Uterus (tissue), 4 donors: ENCODE results near the gene CREB5. TPM values are rescaled to one million over a fixed set of nuclear protein-coding genes. Genes with fewer than 3 reads are reported as not detected.

ENCODE experiments used
- DNase-seq, 2 donors: peaks; one replicate each; pipeline ENCODE4 v3.0.0-alpha.2; 2019 to 2020
- H3K27ac ChIP-seq, 2 donors: fragments of 200-600 bp; sonication (generic); 1 replicate in 1 of 2; 2 replicates in 1 of 2; pipeline ENCODE4 v1.5.1; 2016 to 2018
- H3K27me3 ChIP-seq, 2 donors: fragments of 200-600 bp; sonication (generic); one replicate each; pipeline ENCODE4 v1.5.1; 2018 to 2019; ENCODE audit warnings: control low read depth in 1 of 2
- H3K36me3 ChIP-seq, 2 donors: fragments of 200-600 bp; sonication (generic); one replicate each; pipeline ENCODE4 v1.5.1; 2019; ENCODE audit warnings: control low read depth in 1 of 2
- H3K4me1 ChIP-seq, 2 donors: fragments of 200-600 bp; sonication (generic); one replicate each; pipeline ENCODE4 v1.5.1; 2018 to 2019; ENCODE audit warnings: control low read depth in 1 of 2
- H3K4me3 ChIP-seq, 2 donors: fragments of 200-600 bp; sonication (generic); 1 replicate in 1 of 2; 2 replicates in 1 of 2; pipeline ENCODE4 v1.5.1; 2018 to 2019; ENCODE audit warnings: mild to moderate bottlenecking in 1 of 2
- H3K9me3 ChIP-seq, 2 donors: fragments of 200-600 bp; sonication (generic); one replicate each; pipeline ENCODE4 v1.5.1; 2019; ENCODE audit warnings: control low read depth in 1 of 2
- CTCF ChIP-seq, 4 experiments: fragments of 200-600 bp in 2 of 4; fragments of 450-650 bp in 2 of 4; sonication (generic) in 2 of 4; IDR thresholded peaks; one replicate each; pipeline ENCODE4 v1.5.1; 2016 to 2019; ENCODE audit warnings: antibody characterized with exemption in 4 of 4, mild to moderate bottlenecking in 2 of 4, moderate library complexity in 1 of 4
- POLR2A ChIP-seq, 2 donors: fragments of 450-650 bp; IDR thresholded peaks; one replicate each; pipeline ENCODE4 v1.6.1; 2016; ENCODE audit warnings: antibody characterized with exemption in 2 of 2, mild to moderate bottlenecking in 1 of 2, moderate library complexity in 1 of 2
- intact Hi-C: fragments of 100-400 bp; cut with DNase I; formaldehyde crosslinking; loops from one replicate; pipeline ENCODE4 v1.15.1; 2023; ENCODE audit warnings: low total_unique reads
- total RNA-seq, 4 donors: library from RNA; depleted of rRNA in 3 of 4; stranded (reverse); fragments of >200 nt in 3 of 4; gene quantifications; one replicate each; pipeline versions ENCODE4 v1.1.0 to v1.2.4, GENCODE V29; 2014 to 2023
- donor health status: DM: yes; HTN: yes; CAD: no.

CREB5 gene
- total RNA-seq, 4 donors from 2014 or later: 7.1 to 40.2 (median 23.9) TPM

- Histone ChIP-seq H3K4me3 (no peak overlapping the region), H3K4me1 (no peaks in the 10 kb centered on the region), H3K36me3 (no peaks in the 10 kb centered on the region), H3K27me3 (no peaks in the 10 kb centered on the region), H3K9me3 (no peaks in the 10 kb centered on the region), H3K27ac (no peak overlapping the region)
- no peak for DNase-seq
- TF ChIP-seq CTCF (IDR thresholded peaks at IDR 0.05) (no peak), POLR2A (IDR thresholded peaks at IDR 0.05) (no peak)
- intact Hi-C loops: no loop called here
Measured at GRCh38 chr7:28800150-28800549, 387.8 kb downstream of the CREB5 start.

GRCh38 chr7:28802450-28802849, 390.1 kb downstream of the CREB5 start:
- H3K9me3 ChIP-seq: no peaks in the 10 kb centered on the region
- TF ChIP-seq CTCF (IDR thresholded peaks at IDR 0.05) (no peak), POLR2A (IDR thresholded peaks at IDR 0.05) (no peak)
- intact Hi-C loops: no loop called here
- no peaks in the 10 kb centered on the region for H3K27me3 ChIP-seq
- no peak for DNase-seq
- no peaks in the 10 kb centered on the region for H3K36me3 ChIP-seq
- H3K27ac ChIP-seq: no peak overlapping the region
- H3K4me3 ChIP-seq: no peak overlapping the region
- no peaks in the 10 kb centered on the region for H3K4me1 ChIP-seq

- H3K4me3 ChIP-seq: no peak overlapping the region
- TF ChIP-seq CTCF (IDR thresholded peaks at IDR 0.05) (no peak), POLR2A (IDR thresholded peaks at IDR 0.05) (no peak)
- H3K9me3 ChIP-seq: no peaks in the 10 kb centered on the region
- H3K27me3 ChIP-seq: no peaks in the 10 kb centered on the region
- H3K4me1 ChIP-seq: no peaks in the 10 kb centered on the region
- no peak for DNase-seq
- no peak overlapping the region for H3K27ac ChIP-seq
- H3K36me3 ChIP-seq: no peaks in the 10 kb centered on the region
- intact Hi-C loops: no loop called here
Measured at GRCh38 chr7:28804157-28804556, 391.8 kb downstream of the CREB5 start.

GRCh38 chr7:28804990-28805389, 392.7 kb downstream of the CREB5 start:
- TF ChIP-seq CTCF (IDR thresholded peaks at IDR 0.05): no peak
- TF ChIP-seq POLR2A (IDR thresholded peaks at IDR 0.05): no peak
- no peak overlapping the region for H3K27ac ChIP-seq

GRCh38 chr7:28806841-28807240, 394.5 kb downstream of the CREB5 start:
- DNase-seq: no peak
- no peak overlapping the region for H3K4me3 ChIP-seq
- H3K36me3 ChIP-seq: no peaks in the 10 kb centered on the region
- no peaks in the 10 kb centered on the region for H3K9me3 ChIP-seq
- intact Hi-C loops: no loop called here
- TF ChIP-seq CTCF (IDR thresholded peaks at IDR 0.05) (no peak), POLR2A (IDR thresholded peaks at IDR 0.05) (no peak)
- H3K27ac ChIP-seq: no peak overlapping the region
- H3K27me3 ChIP-seq: no peaks in the 10 kb centered on the region
- no peaks in the 10 kb centered on the region for H3K4me1 ChIP-seq

More at GRCh38 chr7:28804990-28805389, 392.7 kb downstream of the CREB5 start:
- Histone ChIP-seq H3K4me3 (no peak overlapping the region), H3K36me3 (no peaks in the 10 kb centered on the region), H3K4me1 (no peaks in the 10 kb centered on the region), H3K9me3 (no peaks in the 10 kb centered on the region), H3K27me3 (no peaks in the 10 kb centered on the region)
- intact Hi-C loops: no loop called here
- DNase-seq: no peak
